ENCODE data around the gene ATP1A3.

DNA sequence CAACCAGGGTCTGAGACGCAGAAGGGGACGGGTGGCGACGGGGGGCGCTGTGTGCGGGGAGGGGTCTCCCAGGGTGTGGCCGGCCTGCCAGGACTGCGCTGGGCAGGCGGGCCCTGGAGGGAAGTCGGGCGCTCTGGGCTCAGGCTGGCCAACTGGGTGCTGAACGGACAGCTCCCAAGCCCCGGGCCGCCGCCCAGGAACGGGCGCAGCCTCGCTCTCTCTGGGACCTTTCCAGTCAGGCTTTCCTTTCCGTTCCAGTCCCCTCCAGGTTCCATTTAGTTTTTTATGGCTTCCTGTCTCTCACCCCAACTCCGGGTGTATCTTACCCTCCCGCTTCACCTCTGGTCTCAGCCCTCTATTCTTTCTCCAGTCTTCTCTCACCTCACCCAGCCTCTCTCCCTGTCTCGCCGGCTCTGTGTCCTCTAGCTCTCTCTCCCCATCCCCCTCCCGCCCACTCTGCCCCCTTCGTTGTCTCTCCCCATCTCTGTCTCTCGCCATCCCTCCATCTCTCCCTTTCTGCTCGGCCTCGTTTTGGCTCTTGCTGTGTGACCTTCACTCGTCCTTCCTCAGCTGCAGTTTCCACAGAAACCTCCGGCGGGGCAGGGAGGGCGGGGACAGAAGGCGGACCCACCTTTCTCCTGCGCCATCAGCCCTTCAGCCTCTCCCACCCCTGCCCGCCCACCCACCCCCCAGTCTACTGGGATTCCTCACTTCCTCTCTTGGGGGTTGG is 3.3 kb upstream of the ATP1A3 start:
- TF ChIP-seq CTCF (IDR thresholded peaks at IDR 0.05) (no peak), POLR2A (IDR thresholded peaks at IDR 0.05) (no peak)

Measured in heart left ventricle (tissue), 13 donors.